ENCODE results near the gene SMAD2. TPM values are rescaled to one million over a fixed set of nuclear protein-coding genes. Genes with fewer than 3 reads are reported as not detected.

Gene SMAD2
- total and polyA plus RNA-seq, 2 experiments from 2014 or later = 30.9 to 90.7 TPM

GRCh38 chr18:47865183-47865582 is 65.3 kb downstream of the SMAD2 start (continued):
- TF ChIP-seq CTCF (conservative IDR thresholded peaks at IDR 0.05; ENCODE audit: low read depth in 2 of 2) (no peak), EZH2phosphoT487 (IDR thresholded peaks at IDR 0.05; ENCODE audit: unreplicated experiment) (no peak)

DNA sequence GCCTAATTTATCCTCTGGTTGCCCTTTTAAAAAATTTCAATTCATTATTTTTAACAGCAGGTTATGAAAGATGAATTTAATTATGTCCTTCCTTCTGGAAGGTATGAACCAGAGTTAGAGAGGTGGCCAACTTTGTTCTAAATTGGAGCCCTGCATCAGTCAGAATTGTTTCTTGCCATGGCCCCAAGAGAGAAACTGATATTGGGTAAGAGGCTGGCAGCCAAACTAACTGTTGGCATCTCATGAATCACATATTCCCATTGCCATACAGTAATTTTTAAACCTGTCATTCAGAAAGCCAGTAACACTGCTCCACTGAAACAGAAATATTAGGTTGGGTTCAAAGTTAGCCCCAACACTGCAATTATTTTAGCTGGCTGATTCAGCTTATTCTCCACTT is 67.4 kb downstream of the SMAD2 start:
- Histone ChIP-seq H2AFZ (no peak overlapping the region), H3K27ac (ENCODE audit: low read depth) (no peak overlapping the region), H3F3A (replicated peaks; ENCODE audit: low read depth) (no peaks in the 10 kb centered on the region), H4K20me1 (replicated peaks; ENCODE audit: insufficient read depth) (no peaks in the 10 kb centered on the region), H3K79me2 (replicated peaks; ENCODE audit: insufficient read depth) (peaks cover 3% of the 10 kb centered on the region; the same call in 1 of the 2 replicates), H3K9me2 (ENCODE audit: insufficient read depth) (no peaks in the 10 kb centered on the region), H3K4me1 (ENCODE audit: insufficient read depth) (no peaks in the 10 kb centered on the region), H3K27me3 (ENCODE audit: insufficient read depth) (no peaks in the 10 kb centered on the region), H3K4me2 (no peak overlapping the region), H3K36me3 (ENCODE audit: insufficient read depth) (peaks cover 29% of the 10 kb centered on the region; the same call in 1 of the 2 replicates), H3K4me3 (no peak overlapping the region)
- Mint-ChIP-seq H3K36me3 (ENCODE audit: low read depth) (peaks cover 81% of the 10 kb centered on the region), H3K9me3 (peaks cover 19% of the 10 kb centered on the region; the same call in 2 of the 3 replicates), H3K4me3 (no peak overlapping the region), H3K27me3 (ENCODE audit: insufficient read depth, low read depth, poor library complexity) (no peaks in the 10 kb centered on the region), H3K27ac (no peak overlapping the region), H3K4me1 (no peaks in the 10 kb centered on the region)
- ATAC-seq (no peak), DNase-seq (ENCODE audit: low spot score) (no peak)
- TF ChIP-seq EZH2 (IDR thresholded peaks at IDR 0.05; ENCODE audit: low read depth, unreplicated experiment) (no peak), CREB1 (CRISPR knock-in tag; IDR thresholded peaks at IDR 0.05; ENCODE audit: low read depth) (no peak), NANOG (IDR thresholded peaks at IDR 0.05; ENCODE audit: borderline replicate concordance) (no peak), ZNF114 (CRISPR knock-in tag; IDR thresholded peaks at IDR 0.05) (no peak), EZH2phosphoT487 (IDR thresholded peaks at IDR 0.05; ENCODE audit: unreplicated experiment) (no peak), ETS1 (IDR thresholded peaks at IDR 0.05) (no peak), POLR2AphosphoS5 (IDR thresholded peaks at IDR 0.05; ENCODE audit: low read depth) (no peak), CTCF (conservative IDR thresholded peaks at IDR 0.05; ENCODE audit: low read depth in 2 of 2) (no peak), ZNF331 (CRISPR knock-in tag; IDR thresholded peaks at IDR 0.05; ENCODE audit: low read depth) (no peak)
- TF ChIP-seq, protein P1, sequence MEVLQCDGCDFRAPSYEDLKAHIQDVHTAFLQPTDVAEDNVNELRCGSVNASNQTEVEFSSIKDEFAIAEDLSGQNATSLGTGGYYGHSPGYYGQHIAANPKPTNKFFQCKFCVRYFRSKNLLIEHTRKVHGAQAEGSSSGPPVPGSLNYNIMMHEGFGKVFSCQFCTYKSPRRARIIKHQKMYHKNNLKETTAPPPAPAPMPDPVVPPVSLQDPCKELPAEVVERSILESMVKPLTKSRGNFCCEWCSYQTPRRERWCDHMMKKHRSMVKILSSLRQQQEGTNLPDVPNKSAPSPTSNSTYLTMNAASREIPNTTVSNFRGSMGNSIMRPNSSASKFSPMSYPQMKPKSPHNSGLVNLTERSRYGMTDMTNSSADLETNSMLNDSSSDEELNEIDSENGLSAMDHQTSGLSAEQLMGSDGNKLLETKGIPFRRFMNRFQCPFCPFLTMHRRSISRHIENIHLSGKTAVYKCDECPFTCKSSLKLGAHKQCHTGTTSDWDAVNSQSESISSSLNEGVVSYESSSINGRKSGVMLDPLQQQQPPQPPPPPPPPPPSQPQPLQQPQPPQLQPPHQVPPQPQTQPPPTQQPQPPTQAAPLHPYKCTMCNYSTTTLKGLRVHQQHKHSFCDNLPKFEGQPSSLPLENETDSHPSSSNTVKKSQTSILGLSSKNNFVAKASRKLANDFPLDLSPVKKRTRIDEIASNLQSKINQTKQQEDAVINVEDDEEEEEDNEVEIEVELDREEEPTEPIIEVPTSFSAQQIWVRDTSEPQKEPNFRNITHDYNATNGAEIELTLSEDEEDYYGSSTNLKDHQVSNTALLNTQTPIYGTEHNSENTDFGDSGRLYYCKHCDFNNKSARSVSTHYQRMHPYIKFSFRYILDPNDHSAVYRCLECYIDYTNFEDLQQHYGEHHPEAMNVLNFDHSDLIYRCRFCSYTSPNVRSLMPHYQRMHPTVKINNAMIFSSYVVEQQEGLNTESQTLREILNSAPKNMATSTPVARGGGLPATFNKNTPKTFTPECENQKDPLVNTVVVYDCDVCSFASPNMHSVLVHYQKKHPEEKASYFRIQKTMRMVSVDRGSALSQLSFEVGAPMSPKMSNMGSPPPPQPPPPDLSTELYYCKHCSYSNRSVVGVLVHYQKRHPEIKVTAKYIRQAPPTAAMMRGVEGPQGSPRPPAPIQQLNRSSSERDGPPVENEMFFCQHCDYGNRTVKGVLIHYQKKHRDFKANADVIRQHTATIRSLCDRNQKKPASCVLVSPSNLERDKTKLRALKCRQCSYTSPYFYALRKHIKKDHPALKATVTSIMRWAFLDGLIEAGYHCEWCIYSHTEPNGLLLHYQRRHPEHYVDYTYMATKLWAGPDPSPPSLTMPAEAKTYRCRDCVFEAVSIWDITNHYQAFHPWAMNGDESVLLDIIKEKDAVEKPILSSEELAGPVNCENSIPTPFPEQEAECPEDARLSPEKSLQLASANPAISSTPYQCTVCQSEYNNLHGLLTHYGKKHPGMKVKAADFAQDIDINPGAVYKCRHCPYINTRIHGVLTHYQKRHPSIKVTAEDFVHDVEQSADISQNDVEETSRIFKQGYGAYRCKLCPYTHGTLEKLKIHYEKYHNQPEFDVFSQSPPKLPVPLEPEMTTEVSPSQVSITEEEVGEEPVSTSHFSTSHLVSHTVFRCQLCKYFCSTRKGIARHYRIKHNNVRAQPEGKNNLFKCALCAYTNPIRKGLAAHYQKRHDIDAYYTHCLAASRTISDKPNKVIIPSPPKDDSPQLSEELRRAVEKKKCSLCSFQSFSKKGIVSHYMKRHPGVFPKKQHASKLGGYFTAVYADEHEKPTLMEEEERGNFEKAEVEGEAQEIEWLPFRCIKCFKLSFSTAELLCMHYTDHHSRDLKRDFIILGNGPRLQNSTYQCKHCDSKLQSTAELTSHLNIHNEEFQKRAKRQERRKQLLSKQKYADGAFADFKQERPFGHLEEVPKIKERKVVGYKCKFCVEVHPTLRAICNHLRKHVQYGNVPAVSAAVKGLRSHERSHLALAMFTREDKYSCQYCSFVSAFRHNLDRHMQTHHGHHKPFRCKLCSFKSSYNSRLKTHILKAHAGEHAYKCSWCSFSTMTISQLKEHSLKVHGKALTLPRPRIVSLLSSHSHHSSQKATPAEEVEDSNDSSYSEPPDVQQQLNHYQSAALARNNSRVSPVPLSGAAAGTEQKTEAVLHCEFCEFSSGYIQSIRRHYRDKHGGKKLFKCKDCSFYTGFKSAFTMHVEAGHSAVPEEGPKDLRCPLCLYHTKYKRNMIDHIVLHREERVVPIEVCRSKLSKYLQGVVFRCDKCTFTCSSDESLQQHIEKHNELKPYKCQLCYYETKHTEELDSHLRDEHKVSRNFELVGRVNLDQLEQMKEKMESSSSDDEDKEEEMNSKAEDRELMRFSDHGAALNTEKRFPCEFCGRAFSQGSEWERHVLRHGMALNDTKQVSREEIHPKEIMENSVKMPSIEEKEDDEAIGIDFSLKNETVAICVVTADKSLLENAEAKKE (CRISPR knock-in tag; IDR thresholded peaks at IDR 0.05) = no peak

Data from GM23338 (cell line).